Brain microvascular endothelial cell (primary cell): Measurements from ENCODE around the gene ASB18.
A peak's percentile ranks its signal among the peaks of the same experiment; 100 is the strongest.

Source experiments
- DNase-seq: peaks from one replicate; pipeline ENCODE4 v3.0.0-alpha.2; 2020
- H3K27ac ChIP-seq: fragments of 250-450 bp; sonication (Bioruptor Pico); 2 replicates; pipeline ENCODE4 v1.5.1; 2020; ENCODE audit warnings: mild to moderate bottlenecking, moderate library complexity
- H3K27me3 ChIP-seq: fragments of 250-450 bp; sonication (Bioruptor Pico); replicated peaks from 2 replicates; pipeline ENCODE4 v1.5.1; 2020; ENCODE audit warnings: mild to moderate bottlenecking
- H3K36me3 ChIP-seq: fragments of 250-450 bp; sonication (Bioruptor Pico); replicated peaks from 2 replicates; pipeline ENCODE4 v1.5.1; 2020; ENCODE audit warnings: mild to moderate bottlenecking
- H3K4me3 ChIP-seq: 2 replicates; pipeline ENCODE4 v1.5.1; 2011; ENCODE audit warnings: low read depth, mild to moderate bottlenecking, control low read depth, low read length, moderate library complexity
- CTCF ChIP-seq: IDR thresholded peaks from 2 replicates; pipeline ENCODE4 v1.5.1; 2011; ENCODE audit warnings: low read depth, mild to moderate bottlenecking, moderate library complexity, low read length, control low read depth, inconsistent platforms; ENCODE audit errors: missing control alignments
- in situ Hi-C: cut with HindIII; loops from 2 replicates; pipeline ENCODE4 v1.10.0; 2017; ENCODE audit warnings: low sequenced_read_pairs, low pct_ligation_motif_present

Gene ASB18

DNA sequence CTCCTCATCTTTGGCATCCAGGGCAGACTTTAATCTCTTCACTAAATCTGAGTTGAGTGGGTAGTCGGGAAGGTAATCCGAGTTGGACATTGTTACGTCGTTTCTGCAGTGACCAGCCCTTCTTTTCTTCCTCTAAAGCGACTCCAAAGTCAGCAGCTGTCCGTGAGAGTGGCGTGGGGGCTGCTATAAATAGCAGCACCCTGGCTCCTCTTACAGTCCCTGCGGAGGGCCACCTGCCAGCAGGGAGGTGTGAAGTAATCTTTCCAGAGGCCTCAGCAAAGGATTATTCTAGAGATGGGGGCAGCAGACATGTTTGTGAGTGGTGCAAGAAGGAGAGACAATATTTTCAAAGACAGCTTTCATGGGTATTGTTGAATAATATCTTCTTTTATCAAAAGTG, at the start of gene ASB18:
Gene ASB18, minus strand, starts transcription at position 151 of the 400 bp plus-strand sequence. Its CDS starts 61 bp downstream, at position 90.
- H3K4me3 ChIP-seq: no peak within 1 kb of the TSS
- H3K27me3 ChIP-seq: no peaks in the 10 kb centered on the region
- no peak for DNase-seq
- no peak for TF ChIP-seq CTCF
- in situ Hi-C loops: no loop called here
- H3K27ac ChIP-seq: no peak within 1 kb of the TSS
- H3K36me3 ChIP-seq: no peaks in the 10 kb centered on the region

- Histone ChIP-seq H3K36me3 (no peaks in the 10 kb centered on the region), H3K27ac (no peak overlapping the region), H3K4me3 (no peak overlapping the region), H3K27me3 (no peaks in the 10 kb centered on the region)
- in situ Hi-C loops: no loop called here
- TF ChIP-seq CTCF: no peak
- no peak for DNase-seq
Measured at GRCh38 chr2:236311286-236311685, 47.1 kb upstream of the ASB18 start.

DNA sequence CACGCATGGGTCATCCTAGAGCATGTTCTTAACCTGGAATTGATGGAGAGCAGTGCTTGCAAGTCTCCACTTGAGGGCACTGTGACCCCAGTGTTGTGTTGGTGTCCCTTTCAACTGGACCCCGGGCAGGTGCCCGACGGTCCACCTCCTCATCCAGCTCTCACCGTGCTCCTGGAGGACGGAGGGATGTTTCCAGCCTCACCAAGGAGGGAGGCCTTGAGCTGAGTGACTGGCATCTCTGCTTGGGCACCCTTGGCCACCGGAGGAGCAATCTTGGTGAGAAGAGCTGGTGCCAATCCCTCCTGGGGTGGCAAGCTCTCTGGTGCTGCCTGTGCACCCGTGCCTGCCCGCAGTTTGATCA, 45.4 kb upstream of the ASB18 start:
- Histone ChIP-seq H3K27me3 (no peaks in the 10 kb centered on the region), H3K36me3 (no peaks in the 10 kb centered on the region), H3K27ac (no peak overlapping the region), H3K4me3 (no peak overlapping the region)
- TF ChIP-seq CTCF: peak; percentile 71
- no peak for DNase-seq
- in situ Hi-C loops: no loop called here

DNA sequence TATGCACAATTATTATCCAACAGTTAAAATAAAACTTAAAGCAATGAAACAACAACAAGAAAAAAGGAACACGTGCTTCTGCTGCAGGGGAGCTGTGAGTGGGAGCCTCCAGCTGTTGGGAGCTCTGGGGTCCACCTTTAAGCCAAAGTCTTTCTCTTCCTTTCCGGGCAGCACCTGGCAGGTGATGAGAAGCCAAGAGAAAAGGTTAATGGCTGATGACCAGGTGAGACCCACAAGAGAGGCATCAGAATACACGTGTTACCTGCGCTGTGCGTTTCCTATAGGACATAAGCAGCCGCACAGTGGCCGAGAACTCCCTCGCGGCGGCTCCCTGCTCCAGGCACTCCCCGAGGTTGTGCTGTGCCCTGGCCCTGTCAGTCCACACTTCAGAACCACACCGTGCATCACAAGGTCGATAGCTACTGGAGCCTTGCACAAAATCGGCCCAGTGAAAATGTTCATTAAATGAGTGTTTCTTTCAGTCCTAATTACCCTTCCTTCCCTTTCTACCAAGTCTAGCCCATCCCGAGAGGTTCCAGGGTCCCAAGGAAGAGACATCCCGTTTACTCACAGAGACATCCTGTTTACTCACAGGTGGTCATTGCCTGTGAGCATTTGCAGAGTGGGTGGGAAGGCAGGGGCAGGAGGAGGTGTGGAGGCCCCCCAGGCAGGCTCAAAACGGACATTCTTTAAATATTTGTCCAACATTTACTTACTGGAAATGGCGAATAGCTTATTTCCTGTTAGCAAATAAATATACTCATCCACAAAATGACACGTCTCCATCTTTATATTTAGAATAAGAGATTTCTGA, 44.9 kb upstream of the ASB18 start:
- in situ Hi-C loops: no loop called here
- Histone ChIP-seq H3K27ac (no peak overlapping the region), H3K36me3 (no peaks in the 10 kb centered on the region), H3K27me3 (no peaks in the 10 kb centered on the region), H3K4me3 (no peak overlapping the region)
- TF ChIP-seq CTCF: no peak
- no peak for DNase-seq

- no peak for DNase-seq
- Histone ChIP-seq H3K36me3 (no peaks in the 10 kb centered on the region), H3K4me3 (no peak overlapping the region), H3K27me3 (no peaks in the 10 kb centered on the region), H3K27ac (no peak overlapping the region)
- in situ Hi-C loops: no loop called here
- TF ChIP-seq CTCF: no peak
Measured at GRCh38 chr2:236307641-236308040, 43.4 kb upstream of the ASB18 start.

- in situ Hi-C loops: no loop called here
- Histone ChIP-seq H3K36me3 (no peaks in the 10 kb centered on the region), H3K4me3 (no peak overlapping the region), H3K27me3 (no peaks in the 10 kb centered on the region), H3K27ac (no peak overlapping the region)
- TF ChIP-seq CTCF: no peak
- no peak for DNase-seq
Measured at GRCh38 chr2:236306825-236307540, 42.8 kb upstream of the ASB18 start.
